ENCODE results near the gene PRODH.
"Not testable (repeated sequence)": the region's sequence is repeated elsewhere in the genome, so short reads cannot be mapped to it uniquely, and the experiment has no call there.

GRCh38 chr22:18969158-18969942 lies 33.3 kb upstream of the PRODH start:
- TF ChIP-seq POLR2AphosphoS5 (IDR thresholded peaks at IDR 0.05); CTCF (IDR thresholded peaks at IDR 0.05); EP300 (IDR thresholded peaks at IDR 0.05; ENCODE audit: low read depth): not testable (repeated sequence)

Measured in transverse colon (tissue), 4 donors.